Nephron progenitor cell (in vitro differentiated cells): ENCODE results near the gene TMEM117.
A peak's percentile ranks its signal among the peaks of the same experiment; 100 is the strongest.

Experiments
- DNase-seq: peaks from one replicate; pipeline ENCODE4 v3.0.0; 2021
- H3K27ac Mint-ChIP-seq: 2 replicates; pipeline ENCODE4 v1.8.0; 2021; ENCODE audit warnings: mild to moderate bottlenecking, moderate library complexity, mixed read lengths
- H3K27me3 Mint-ChIP-seq: 2 replicates; pipeline ENCODE4 v1.8.0; 2021; ENCODE audit warnings: mild to moderate bottlenecking, low read depth, mixed read lengths; ENCODE audit not compliant: poor library complexity
- H3K36me3 Mint-ChIP-seq: 2 replicates; pipeline ENCODE4 v1.8.0; 2021; ENCODE audit warnings: low read depth, mixed read lengths
- H3K4me1 Mint-ChIP-seq: 2 replicates; pipeline ENCODE4 v1.8.0; 2021; ENCODE audit warnings: mixed read lengths
- H3K4me3 Mint-ChIP-seq: 2 replicates; pipeline ENCODE4 v1.8.0; 2021; ENCODE audit warnings: mild to moderate bottlenecking, moderate library complexity, mixed read lengths
- H3K9me3 Mint-ChIP-seq: 2 replicates; pipeline ENCODE4 v1.8.0; 2021; ENCODE audit warnings: mild to moderate bottlenecking, moderate library complexity, mixed read lengths
- CTCF ChIP-seq: fragments of 200-600 bp; sonication (generic); IDR thresholded peaks from 2 replicates; pipeline ENCODE4 v1.5.0; 2021; ENCODE audit warnings: antibody characterized with exemption

TMEM117 gene

DNA sequence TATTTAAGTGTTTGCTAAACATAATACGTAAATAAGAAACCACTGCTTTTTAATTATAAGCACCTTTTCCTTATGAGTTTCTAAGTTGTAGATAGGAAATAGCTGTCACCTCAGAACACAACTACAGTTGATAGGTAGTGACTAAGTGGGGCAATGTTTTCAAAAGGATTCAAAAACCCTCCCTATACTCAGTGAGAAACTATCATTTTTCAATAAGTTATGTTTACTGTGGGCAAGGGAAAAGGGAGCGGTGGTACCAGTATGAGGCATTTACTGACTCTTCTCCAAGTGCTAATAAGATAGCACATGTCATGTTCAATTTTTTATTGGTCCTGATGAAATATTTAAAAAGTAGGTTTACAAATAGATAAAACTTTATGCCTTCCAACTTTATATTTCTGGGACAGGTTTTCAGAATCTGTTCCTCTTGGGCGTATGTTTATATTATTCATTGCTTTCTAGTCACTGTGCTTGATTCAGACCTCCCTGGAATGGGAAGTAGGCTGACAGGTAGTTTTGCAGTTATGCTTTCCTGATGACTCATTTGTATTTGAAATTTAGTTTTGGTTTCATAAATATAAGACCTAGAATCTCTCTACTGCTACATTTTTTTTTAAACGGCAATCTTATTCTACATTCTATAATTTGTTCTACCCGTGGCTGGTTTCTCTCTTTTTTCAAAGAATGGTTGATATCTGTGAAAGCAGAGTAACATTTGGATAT is 153.1 kb downstream of the TMEM117 start:
- Mint-ChIP-seq H3K4me3 (no peak overlapping the region), H3K9me3 (no peaks in the 10 kb centered on the region), H3K27me3 (peaks cover 2% of the 10 kb centered on the region), H3K27ac (peak overlapping the region; percentile 49), H3K36me3 (no peaks in the 10 kb centered on the region), H3K4me1 (no peaks in the 10 kb centered on the region)
- no peak for DNase-seq
- TF ChIP-seq CTCF, result no peak

DNA sequence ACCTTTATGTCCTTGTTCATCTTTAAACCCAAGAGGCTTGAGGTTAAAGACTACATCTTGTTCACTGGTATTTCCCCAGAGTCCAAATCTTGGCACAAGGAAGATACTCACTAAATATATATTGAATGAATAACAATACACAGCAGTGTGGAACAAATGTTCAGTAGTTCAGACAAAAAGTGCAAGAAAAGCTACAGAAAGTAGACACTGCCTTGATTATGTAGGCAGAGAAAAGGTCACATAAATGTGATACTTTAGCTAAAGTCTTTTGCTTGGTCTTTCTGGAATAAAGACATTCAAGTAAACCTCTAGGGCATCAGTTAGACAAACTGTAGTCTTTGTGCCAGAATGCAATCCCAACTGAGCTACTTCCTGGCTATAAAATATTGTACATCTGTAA is 157.0 kb downstream of the TMEM117 start:
- peaks cover 2% of the 10 kb centered on the region for H3K27me3 Mint-ChIP-seq
- no peak for TF ChIP-seq CTCF
- H3K36me3 Mint-ChIP-seq, result no peaks in the 10 kb centered on the region
- H3K4me1 Mint-ChIP-seq, result no peaks in the 10 kb centered on the region
- H3K4me3 Mint-ChIP-seq, result no peak overlapping the region
- no peak for DNase-seq
- no peaks in the 10 kb centered on the region for H3K9me3 Mint-ChIP-seq
- H3K27ac Mint-ChIP-seq, result no peak overlapping the region

DNA sequence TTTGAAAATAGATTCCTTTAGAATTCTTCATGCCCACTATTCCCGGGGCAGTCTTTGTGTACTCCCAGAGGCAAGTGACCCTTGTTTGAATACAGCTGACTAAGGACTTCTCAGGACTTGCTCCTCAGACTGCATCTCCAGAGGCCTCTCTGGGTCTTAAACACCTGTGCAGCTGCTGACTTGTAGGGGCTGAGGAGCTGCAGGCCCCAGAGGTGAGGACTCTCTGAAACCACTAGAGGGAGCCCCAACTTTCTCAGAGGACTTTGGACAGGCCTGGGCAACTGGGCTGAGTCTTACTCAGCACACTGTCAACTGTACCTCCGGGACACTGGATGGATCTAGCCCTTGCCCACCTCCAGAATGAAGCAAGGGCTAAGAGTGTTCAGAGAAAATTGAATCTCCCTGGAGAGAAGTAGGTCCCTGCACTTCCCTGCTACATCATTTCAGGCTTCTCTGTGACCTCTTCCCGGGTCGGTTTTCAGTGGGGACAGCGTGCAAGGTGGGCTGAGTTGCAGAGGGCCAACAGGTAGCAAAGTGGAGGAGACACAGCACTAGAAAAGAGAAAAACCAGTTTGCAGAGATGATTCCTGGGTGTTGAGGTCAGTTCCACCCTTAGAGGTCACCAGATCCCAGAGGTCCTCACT is 164.6 kb downstream of the TMEM117 start:
- Mint-ChIP-seq H3K4me3 (no peak overlapping the region), H3K4me1 (peaks cover 5% of the 10 kb centered on the region), H3K36me3 (no peaks in the 10 kb centered on the region), H3K9me3 (no peaks in the 10 kb centered on the region), H3K27ac (no peak overlapping the region), H3K27me3 (peaks cover 4% of the 10 kb centered on the region)
- peak; percentile 29 for DNase-seq
- peak; percentile 54 for TF ChIP-seq CTCF

DNA sequence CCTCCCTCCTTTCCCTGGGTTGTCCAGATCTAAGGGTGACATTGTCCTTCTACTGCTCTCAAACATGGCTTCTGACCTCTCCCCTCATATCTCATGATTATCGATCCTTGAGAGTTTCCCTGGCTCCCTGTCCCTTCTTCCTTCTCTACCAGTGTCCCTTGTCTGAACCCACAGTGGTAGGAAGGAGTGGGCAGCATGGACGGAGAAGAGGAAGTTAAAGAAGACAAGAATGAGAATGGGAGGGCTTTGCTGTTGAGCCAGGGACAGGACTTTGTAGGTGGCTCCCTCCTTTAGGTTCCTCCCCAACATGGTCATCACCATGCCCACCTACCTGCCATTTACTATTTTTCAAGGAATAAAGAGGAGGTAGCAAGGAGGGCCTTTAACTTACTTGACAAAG is 166.7 kb downstream of the TMEM117 start:
- H3K4me1 Mint-ChIP-seq, result peaks cover 5% of the 10 kb centered on the region
- no peaks in the 10 kb centered on the region for H3K36me3 Mint-ChIP-seq
- no peak for TF ChIP-seq CTCF
- H3K27ac Mint-ChIP-seq, result no peak overlapping the region
- no peak overlapping the region for H3K4me3 Mint-ChIP-seq
- no peak for DNase-seq
- peaks cover 1% of the 10 kb centered on the region for H3K9me3 Mint-ChIP-seq
- H3K27me3 Mint-ChIP-seq, result peaks cover 4% of the 10 kb centered on the region

DNA sequence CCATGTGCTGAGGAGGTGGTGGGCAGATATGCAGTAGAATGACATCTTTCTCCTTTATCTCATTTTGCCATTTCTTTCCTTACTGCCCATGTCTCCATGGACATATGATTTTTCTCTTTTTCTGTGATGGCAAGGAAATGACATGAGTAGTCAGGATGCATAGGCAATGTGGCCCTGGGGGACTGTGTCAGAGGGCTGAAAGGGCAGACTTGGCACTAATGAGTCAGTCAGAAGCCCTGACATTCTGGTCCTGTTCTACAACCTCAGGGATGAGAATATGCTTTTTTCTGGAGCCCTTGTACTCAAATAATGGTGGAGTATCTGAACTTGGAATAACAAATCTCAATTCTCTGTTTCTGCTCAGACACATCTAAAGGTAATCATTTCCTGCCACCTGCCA is 167.8 kb downstream of the TMEM117 start:
- Mint-ChIP-seq H3K27me3 (peaks cover 4% of the 10 kb centered on the region), H3K9me3 (peaks cover 13% of the 10 kb centered on the region), H3K4me3 (no peak overlapping the region), H3K36me3 (peaks cover 4% of the 10 kb centered on the region), H3K27ac (peak overlapping the region; percentile 37), H3K4me1 (peaks cover 5% of the 10 kb centered on the region)
- DNase-seq, result no peak
- no peak for TF ChIP-seq CTCF
